Measurements from ENCODE around the gene MYH14. TPM values are rescaled to one million over a fixed set of nuclear protein-coding genes. Genes with fewer than 3 reads are reported as not detected.

MYH14 gene
- total and polyA plus RNA-seq, 7 donors, result 55.4 to 298 (median 164) TPM

DNA sequence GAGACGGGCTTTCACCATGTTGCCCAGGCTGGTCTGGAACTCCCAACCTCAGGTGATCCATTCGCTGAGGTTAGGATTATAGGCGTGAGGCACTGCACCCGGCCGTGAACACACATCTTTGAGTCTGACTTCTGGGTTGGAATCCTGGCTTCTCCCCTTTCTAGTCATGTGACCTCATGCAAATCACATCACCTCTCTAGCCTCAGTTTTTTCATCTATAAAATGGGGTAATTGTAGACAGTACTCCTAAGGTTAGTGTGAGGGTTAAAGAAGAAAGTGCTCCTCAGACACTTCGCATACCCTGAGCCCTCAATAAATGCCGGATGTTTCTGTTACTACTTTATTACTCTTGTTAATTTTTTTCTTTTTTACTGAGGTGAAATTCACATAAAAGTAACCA is 70.4 kb downstream of the MYH14 start:
- H3K9me3 ChIP-seq, result no peaks in the 10 kb centered on the region
- WGBS, 3 donors, result 86 to 89% (median 87%) methylated on average over 7 of the region's 7 CpGs
- H3K4me1 ChIP-seq, result no peaks in the 10 kb centered on the region
- no peak overlapping the region for H3K27ac ChIP-seq
- no peaks in the 10 kb centered on the region for H3K27me3 ChIP-seq (ENCODE audit: insufficient read depth in 3 of 3, low read length in 2 of 3)
- TF ChIP-seq, protein P1, sequence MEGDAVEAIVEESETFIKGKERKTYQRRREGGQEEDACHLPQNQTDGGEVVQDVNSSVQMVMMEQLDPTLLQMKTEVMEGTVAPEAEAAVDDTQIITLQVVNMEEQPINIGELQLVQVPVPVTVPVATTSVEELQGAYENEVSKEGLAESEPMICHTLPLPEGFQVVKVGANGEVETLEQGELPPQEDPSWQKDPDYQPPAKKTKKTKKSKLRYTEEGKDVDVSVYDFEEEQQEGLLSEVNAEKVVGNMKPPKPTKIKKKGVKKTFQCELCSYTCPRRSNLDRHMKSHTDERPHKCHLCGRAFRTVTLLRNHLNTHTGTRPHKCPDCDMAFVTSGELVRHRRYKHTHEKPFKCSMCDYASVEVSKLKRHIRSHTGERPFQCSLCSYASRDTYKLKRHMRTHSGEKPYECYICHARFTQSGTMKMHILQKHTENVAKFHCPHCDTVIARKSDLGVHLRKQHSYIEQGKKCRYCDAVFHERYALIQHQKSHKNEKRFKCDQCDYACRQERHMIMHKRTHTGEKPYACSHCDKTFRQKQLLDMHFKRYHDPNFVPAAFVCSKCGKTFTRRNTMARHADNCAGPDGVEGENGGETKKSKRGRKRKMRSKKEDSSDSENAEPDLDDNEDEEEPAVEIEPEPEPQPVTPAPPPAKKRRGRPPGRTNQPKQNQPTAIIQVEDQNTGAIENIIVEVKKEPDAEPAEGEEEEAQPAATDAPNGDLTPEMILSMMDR (IDR thresholded peaks at IDR 0.05), result no peak
- peaks cover 0 to 97% of the 10 kb centered on the region in 2 donors for H3K36me3 ChIP-seq (ENCODE audit: insufficient read depth in 1 of 2, low read depth in 1 of 2)
- H3K4me3 ChIP-seq, result no peak overlapping the region
- ATAC-seq, result no peak
- no peak for DNase-seq
- intact Hi-C loops (cut with DNase I), result no loop called here

DNA sequence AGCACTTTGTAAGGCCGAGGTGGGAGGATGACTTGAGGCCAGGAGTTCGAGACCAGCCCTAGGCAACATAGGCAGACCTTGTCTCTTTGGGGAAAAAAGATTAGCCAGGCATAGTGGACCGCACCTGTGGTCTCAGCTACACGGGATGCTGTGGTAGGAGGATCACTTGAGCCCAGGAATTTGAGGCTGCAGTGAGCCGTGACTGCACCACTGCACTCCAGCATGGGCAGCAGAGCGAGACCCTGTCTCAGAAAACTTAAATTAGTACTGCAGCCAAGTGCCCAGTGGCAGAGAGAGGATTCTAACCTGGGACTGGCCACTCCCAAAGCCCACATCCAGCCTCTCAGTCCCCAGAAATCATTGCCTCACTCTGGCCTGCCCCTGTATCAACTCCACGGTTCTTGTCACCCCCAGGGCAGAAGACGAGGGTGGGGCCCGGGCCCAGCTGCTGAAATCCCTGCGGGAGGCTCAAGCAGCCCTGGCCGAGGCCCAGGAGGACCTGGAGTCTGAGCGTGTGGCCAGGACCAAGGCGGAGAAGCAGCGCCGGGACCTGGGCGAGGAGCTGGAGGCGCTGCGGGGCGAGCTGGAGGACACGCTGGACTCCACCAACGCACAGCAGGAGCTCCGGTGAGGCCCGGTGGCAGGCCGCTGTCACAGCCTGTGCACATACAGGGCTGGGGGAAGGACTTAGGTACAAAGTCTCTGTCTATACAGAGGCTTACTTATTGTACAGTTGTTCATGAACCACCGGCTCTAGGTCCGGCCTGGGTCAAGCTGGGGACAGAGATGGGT is 72.4 kb downstream of the MYH14 start:
- no peak for ATAC-seq
- Histone ChIP-seq H3K9me3 (no peaks in the 10 kb centered on the region), H3K36me3 (ENCODE audit: insufficient read depth in 1 of 2, low read depth in 1 of 2) (peaks cover 0 to 99% of the 10 kb centered on the region in 2 donors), H3K4me3 (no peak overlapping the region), H3K4me1 (no peaks in the 10 kb centered on the region), H3K27me3 (ENCODE audit: insufficient read depth in 3 of 3, low read length in 2 of 3) (no peaks in the 10 kb centered on the region), H3K27ac (no peak overlapping the region)
- TF ChIP-seq, protein P1 (IDR thresholded peaks at IDR 0.05), result no peak
- DNase-seq, result no peak
- WGBS, 3 donors, result 75 to 83% (median 76%) methylated on average over 25 to 26 of the region's 26 CpGs
- intact Hi-C loops (cut with DNase I), result no loop called here

DNA sequence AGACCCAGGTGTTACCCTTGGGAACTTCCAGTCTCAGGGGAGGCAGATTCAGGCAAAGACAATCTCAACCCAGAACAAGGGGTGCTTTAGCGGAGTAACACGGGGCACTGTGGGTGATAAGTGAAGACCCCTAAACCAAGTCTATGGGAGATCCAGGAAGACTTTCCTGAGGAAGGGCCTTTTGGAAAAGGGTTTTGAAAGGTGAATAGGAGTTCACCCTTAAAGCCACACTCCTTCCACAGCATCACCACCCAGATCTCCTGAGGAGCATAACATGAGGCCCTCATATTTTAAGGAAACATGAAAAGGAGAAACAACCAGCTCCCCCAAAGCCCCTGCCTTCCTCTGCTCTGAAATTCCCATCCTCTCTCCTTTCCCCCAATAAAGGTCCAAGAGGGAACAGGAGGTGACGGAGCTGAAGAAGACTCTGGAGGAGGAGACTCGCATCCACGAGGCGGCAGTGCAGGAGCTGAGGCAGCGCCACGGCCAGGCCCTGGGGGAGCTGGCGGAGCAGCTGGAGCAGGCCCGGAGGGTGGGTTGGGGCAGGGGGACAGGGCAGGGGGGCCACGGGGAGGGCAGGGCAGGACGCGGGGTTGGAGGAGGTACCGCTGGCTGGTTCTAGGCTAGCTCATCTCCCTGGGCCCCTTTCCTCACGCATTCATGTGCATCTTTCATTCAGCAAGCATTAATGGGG is 73.1 kb downstream of the MYH14 start:
- WGBS, 3 donors, result 85 to 87% (median 86%) methylated on average over 15 of the region's 15 CpGs
- no peaks in the 10 kb centered on the region for H3K4me1 ChIP-seq
- no peak for DNase-seq
- H3K27ac ChIP-seq, result no peak overlapping the region
- TF ChIP-seq, protein P1 (IDR thresholded peaks at IDR 0.05), result no peak
- no peaks in the 10 kb centered on the region for H3K9me3 ChIP-seq
- no peak for ATAC-seq
- intact Hi-C loops (cut with DNase I), result no loop called here
- H3K36me3 ChIP-seq (ENCODE audit: insufficient read depth in 1 of 2, low read depth in 1 of 2), result peaks cover 0 to 99% of the 10 kb centered on the region in 2 donors
- H3K4me3 ChIP-seq, result no peak overlapping the region
- no peaks in the 10 kb centered on the region for H3K27me3 ChIP-seq (ENCODE audit: insufficient read depth in 3 of 3, low read length in 2 of 3)

DNA sequence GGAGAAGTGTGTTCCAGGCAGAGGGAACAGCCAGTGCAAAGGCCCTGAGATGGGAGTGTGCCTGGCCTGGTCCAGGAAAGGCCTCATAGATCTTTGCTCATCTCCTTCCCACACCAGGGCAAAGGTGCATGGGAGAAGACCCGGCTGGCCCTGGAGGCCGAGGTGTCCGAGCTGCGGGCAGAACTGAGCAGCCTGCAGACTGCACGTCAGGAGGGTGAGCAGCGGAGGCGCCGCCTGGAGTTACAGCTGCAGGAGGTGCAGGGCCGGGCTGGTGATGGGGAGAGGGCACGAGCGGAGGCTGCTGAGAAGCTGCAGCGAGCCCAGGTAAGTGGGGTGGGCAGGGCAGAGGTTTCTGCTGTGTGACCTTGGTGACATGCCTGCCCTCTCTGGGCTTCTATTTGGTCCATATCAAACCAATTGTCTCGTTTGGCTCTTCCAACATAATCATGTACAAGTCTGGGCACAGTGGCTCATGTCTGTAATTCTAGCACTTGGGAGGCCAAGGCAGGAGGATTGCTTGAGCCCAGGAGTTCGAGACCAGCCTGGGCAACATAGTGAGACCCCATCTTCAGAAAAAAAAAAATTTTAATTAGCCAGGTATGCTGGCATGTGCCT is 74.7 kb downstream of the MYH14 start:
- 89 to 93% (median 93%) methylated on average over 14 of the region's 14 CpGs for WGBS, 3 donors
- H3K27ac ChIP-seq, result no peak overlapping the region
- no peaks in the 10 kb centered on the region for H3K4me1 ChIP-seq
- no peak for ATAC-seq
- no peak overlapping the region for H3K4me3 ChIP-seq
- intact Hi-C loops (cut with DNase I), result no loop called here
- H3K36me3 ChIP-seq (ENCODE audit: insufficient read depth in 1 of 2, low read depth in 1 of 2), result peaks cover 0 to 99% of the 10 kb centered on the region in 2 donors
- TF ChIP-seq, protein P1 (IDR thresholded peaks at IDR 0.05), result no peak
- no peaks in the 10 kb centered on the region for H3K27me3 ChIP-seq (ENCODE audit: insufficient read depth in 3 of 3, low read length in 2 of 3)
- H3K9me3 ChIP-seq, result no peaks in the 10 kb centered on the region
- DNase-seq, result no peak
